Measurements from ENCODE around the gene DNM2. TPM values are rescaled to one million over a fixed set of nuclear protein-coding genes. Genes with fewer than 3 reads are reported as not detected.
A peak's percentile ranks its signal among the peaks of the same experiment; 100 is the strongest.

The DNM2 gene
- total and polyA plus RNA-seq, 10 of the 15 experiments (the other 5 are each of a cell fraction or from before 2014, with no cell fraction given) = 1.2 to 146 (median 68.9) TPM

DNA sequence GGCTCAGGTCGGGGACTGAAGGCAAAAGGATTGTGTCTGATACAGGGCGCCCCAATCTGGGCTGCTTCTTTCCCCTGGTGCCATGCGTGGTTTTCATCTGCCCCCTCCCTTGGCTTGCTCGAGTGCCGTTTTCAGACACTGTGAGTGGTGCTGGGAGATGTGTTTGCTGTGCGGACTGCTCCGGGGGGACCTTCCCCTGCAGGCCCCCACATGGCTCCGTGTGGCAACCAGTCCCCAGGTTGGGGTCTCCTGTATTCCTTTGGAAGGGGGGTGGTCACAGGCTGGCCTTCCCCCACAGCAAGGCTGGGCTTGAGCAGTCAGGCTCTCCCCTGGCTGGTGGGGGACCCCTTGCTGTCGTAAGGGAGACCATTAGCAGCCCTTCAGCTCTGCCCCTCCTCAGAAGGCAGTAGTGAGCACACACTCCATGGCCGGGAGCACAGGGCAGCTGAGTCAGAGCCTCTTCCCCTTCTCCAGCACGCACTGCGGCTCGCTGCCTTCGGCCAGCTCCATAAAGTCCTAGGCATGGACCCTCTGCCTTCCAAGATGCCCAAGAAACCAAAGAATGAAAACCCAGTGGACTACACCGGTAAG, 37.2 kb upstream of the DNM2 start:
- Histone ChIP-seq H3K4me3 (no peak overlapping the region), H3K27ac (ENCODE audit: control insufficient read depth, insufficient read depth) (no peak overlapping the region), H3K27me3 (replicated peaks in 1 of 2; ENCODE audit: control insufficient read depth in 2 of 2, insufficient read depth in 2 of 2, low read length in 1 of 2) (no peaks in the 10 kb centered on the region), H3K4me1 (ENCODE audit: control insufficient read depth, insufficient read depth, low read length) (no peaks in the 10 kb centered on the region), H3K9ac (ENCODE audit: control insufficient read depth, insufficient read depth, low read length) (no peak overlapping the region), H3K9me3 (replicated peaks; ENCODE audit: control insufficient read depth, insufficient read depth, low read length) (no peaks in the 10 kb centered on the region), H2AFZ (ENCODE audit: control insufficient read depth, low read depth, low read length) (no peak overlapping the region), H3K36me3 (ENCODE audit: control insufficient read depth in 2 of 2, insufficient read depth in 2 of 2, low read length in 1 of 2) (peaks cover 68 to 71% of the 10 kb centered on the region in 2 experiments), H4K20me1 (ENCODE audit: control insufficient read depth, insufficient read depth) (peaks cover 2% of the 10 kb centered on the region; the same call in 1 of the 2 replicates), H3K4me2 (ENCODE audit: control insufficient read depth, insufficient read depth) (no peak overlapping the region), H3K79me2 (ENCODE audit: control insufficient read depth, insufficient read depth, low read length) (no peaks in the 10 kb centered on the region)
- DNase-seq (ENCODE audit: low read depth, low spot score) (no peak), ATAC-seq (no peak), FAIRE-seq (no peak)
- intact Hi-C loops (cut with micrococcal nuclease; ENCODE audit: unreplicated experiment) = no loop called here
- TF ChIP-seq POLR2A (IDR thresholded peaks at IDR 0.05; ENCODE audit: low read depth, low read length) = peak; percentile 62; the same call in 1 of the 2 replicates
- TF ChIP-seq TARDBP (IDR thresholded peaks at IDR 0.05; ENCODE audit: borderline replicate concordance) = no peak
- TF ChIP-seq EGR1 (IDR thresholded peaks at IDR 0.05; ENCODE audit: borderline replicate concordance in 1 of 2, low read depth in 2 of 2, low read length in 2 of 2) = no peak
- no peak for TF ChIP-seq CEBPB (IDR thresholded peaks at IDR 0.05; ENCODE audit: borderline replicate concordance in 1 of 2, low read depth in 2 of 2, low read length in 2 of 2)
- TF ChIP-seq SPI1 (IDR thresholded peaks at IDR 0.05; ENCODE audit: borderline replicate concordance, insufficient read depth, low read depth, low read length) = no peak
- TF ChIP-seq SMAD5 (IDR thresholded peaks at IDR 0.05; ENCODE audit: low read depth) = no peak
- TF ChIP-seq SREBF1 (IDR thresholded peaks at IDR 0.05; ENCODE audit: low read length) = no peak
- TF ChIP-seq HCFC1 (IDR thresholded peaks at IDR 0.05; ENCODE audit: low read length) = no peak
- no peak for TF ChIP-seq YBX1 (IDR thresholded peaks at IDR 0.05)
- no peak for TF ChIP-seq FOXK2 (IDR thresholded peaks at IDR 0.05)
- TF ChIP-seq POLR2AphosphoS5 (IDR thresholded peaks at IDR 0.05; ENCODE audit: low read length) = 0 out of 2 replicates have a peak, but pooled peaks have one; percentile 32
- TF ChIP-seq, protein P1, sequence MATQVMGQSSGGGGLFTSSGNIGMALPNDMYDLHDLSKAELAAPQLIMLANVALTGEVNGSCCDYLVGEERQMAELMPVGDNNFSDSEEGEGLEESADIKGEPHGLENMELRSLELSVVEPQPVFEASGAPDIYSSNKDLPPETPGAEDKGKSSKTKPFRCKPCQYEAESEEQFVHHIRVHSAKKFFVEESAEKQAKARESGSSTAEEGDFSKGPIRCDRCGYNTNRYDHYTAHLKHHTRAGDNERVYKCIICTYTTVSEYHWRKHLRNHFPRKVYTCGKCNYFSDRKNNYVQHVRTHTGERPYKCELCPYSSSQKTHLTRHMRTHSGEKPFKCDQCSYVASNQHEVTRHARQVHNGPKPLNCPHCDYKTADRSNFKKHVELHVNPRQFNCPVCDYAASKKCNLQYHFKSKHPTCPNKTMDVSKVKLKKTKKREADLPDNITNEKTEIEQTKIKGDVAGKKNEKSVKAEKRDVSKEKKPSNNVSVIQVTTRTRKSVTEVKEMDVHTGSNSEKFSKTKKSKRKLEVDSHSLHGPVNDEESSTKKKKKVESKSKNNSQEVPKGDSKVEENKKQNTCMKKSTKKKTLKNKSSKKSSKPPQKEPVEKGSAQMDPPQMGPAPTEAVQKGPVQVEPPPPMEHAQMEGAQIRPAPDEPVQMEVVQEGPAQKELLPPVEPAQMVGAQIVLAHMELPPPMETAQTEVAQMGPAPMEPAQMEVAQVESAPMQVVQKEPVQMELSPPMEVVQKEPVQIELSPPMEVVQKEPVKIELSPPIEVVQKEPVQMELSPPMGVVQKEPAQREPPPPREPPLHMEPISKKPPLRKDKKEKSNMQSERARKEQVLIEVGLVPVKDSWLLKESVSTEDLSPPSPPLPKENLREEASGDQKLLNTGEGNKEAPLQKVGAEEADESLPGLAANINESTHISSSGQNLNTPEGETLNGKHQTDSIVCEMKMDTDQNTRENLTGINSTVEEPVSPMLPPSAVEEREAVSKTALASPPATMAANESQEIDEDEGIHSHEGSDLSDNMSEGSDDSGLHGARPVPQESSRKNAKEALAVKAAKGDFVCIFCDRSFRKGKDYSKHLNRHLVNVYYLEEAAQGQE (IDR thresholded peaks at IDR 0.05; ENCODE audit: low read depth, low read length) = no peak
- TF ChIP-seq MLLT1 (IDR thresholded peaks at IDR 0.05) = no peak
- in situ Hi-C loops (cut with MboI) = no loop called here
- ChIA-PET POLR2A (no interaction called here), RAD21 (ENCODE audit: unreplicated experiment) (no interaction called here), SMC1A (ENCODE audit: uncharacterized antibody, unreplicated experiment) (interaction anchor here (0.6 kb wide), 1 partner anchor 119 kb away, joined by 3 read pairs; no protein-coding TSS in a partner anchor), CTCF (interaction anchor here (1.1 kb wide), 1 partner anchor 32 kb away, joined by 3 read pairs; no protein-coding TSS in a partner anchor)
- 89% methylated on average over 15 of the region's 15 CpGs for WGBS (ENCODE audit: insufficient coverage, insufficient replicate concordance, low lambda C conversion rate, missing lambda C conversion rate)
- BruUV-seq (replicated peaks) = no TSS peak
